HG03520 (cell line): Measurements from ENCODE around the gene WNT3A.
"Not testable (repeated sequence)": the region's sequence is repeated elsewhere in the genome, so short reads cannot be mapped to it uniquely, and the experiment has no call there.

ENCODE experiments used
- ATAC-seq: cut with Tn5 transposase; IDR thresholded peaks from one replicate; pipeline ENCODE4 v1.9.1; 2021; ENCODE audit warnings: mild to moderate bottlenecking, moderate library complexity; ENCODE audit not compliant: unreplicated experiment

Gene WNT3A, protein sequence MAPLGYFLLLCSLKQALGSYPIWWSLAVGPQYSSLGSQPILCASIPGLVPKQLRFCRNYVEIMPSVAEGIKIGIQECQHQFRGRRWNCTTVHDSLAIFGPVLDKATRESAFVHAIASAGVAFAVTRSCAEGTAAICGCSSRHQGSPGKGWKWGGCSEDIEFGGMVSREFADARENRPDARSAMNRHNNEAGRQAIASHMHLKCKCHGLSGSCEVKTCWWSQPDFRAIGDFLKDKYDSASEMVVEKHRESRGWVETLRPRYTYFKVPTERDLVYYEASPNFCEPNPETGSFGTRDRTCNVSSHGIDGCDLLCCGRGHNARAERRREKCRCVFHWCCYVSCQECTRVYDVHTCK

DNA sequence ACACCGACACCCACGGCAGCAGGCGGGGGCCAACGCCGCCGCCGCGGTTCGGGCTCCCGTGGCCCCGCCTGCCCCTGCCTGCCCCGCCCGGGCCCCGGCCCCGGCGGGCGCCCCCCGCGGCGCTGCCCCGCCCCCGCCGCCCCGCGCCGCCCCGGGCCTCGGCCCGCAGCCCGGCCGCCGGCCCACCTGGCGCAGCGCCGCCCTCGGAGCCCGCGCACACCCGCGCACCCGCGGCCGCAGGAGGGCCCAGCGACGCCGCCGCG is at the start of gene WNT3A:
Gene WNT3A (plus strand): TSS at position 213 of the 263 bp plus-strand sequence. CDS start 131 bp downstream, outside the sequence.
- ATAC-seq = no peak

DNA sequence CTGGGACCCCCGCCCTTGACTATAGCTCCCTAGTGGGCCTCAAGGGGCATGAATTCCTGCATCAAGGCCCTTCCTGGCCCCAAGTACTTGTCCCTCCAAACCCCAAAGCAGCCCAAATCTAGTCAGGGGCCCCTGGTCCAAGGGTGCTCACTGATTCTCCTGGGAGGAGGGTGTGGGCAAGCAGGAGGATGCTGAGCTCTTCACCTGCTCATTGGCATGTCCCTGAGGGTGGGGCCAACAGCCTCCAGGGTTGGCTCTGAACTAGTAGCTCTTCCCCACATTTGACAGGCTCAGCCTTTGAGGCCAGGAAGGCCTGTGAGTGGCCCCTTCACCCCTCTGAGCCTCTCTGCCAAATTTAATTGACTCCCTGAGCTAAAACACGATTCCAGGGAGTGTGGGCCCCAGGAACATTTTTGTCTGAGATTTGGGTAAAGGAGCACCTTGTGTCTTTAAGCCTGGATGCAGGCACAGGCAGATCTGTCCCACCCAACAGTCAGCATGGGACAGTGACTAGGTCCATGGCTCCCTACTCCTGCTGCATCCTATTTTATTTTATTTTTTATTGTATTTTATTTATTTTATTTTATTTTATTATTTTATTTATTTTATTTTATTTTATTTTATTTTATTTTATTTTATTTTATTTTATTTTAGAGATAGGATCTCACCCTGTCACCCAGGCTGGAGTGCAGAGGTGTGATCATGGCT is 48.0 kb upstream of the WNT3A start:
- ATAC-seq = no peak

DNA sequence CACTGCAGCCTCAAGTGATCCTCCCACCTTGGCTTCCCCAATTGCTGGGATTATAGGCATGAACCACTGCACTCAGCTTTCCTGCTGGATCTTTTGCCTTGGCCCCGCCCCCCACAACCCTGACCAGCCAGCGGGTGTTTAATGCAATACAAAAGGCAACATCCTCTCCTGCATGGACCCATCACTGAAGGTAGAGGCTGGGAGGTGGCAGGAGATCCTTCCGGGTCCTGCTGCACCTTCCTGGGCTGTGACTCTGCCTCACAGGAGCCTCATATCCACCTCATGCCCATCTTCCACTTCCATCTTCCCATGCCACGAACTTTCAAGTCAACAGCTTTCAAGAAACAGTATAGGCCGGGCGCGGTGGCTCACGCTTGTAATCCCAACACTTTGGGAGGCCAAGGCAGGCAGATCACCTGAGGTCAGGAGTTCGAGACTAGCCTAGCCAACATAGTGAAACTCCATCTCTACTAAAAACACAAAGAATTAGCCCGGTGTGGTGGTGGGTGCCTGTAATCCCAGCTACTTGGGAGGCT is 47.4 kb upstream of the WNT3A start:
- ATAC-seq = no peak

DNA sequence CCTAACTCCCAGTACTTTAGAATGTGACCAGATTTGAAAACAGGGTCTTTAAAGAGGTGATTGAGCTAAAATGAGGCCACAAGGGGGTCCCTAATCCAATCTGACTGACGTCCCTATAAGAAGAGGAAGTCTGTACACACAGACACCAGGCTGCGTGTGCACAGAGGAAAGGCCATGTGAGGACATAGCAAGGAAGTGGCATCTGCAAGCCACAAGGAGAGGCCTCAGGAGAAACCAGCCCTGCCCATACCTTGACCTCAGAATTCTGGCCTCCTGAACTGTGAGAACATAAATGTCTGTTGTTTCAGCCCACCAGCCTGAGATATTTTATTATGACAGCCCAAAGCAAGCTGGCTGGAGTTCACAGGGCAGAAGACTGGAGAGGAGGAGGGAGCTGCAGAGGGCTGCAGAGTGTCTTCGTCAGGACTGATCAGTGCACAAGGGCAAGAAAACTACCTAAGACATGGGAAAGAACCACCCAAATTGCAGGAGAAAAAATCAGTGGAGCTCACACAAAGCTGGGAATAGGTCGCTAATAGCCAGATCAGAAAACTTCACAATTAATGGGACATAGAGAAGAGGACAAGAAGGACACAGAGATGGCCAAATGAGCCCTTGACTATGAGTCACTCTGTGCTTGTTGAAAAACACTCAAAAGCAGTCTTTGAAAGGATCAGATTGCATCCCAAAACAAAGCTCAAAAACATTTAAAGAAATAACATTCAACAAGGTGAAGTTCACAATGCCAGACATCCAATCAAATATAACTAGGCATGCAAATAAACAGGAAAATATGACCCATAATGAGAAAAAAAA is 44.9 kb upstream of the WNT3A start:
- no peak for ATAC-seq

DNA sequence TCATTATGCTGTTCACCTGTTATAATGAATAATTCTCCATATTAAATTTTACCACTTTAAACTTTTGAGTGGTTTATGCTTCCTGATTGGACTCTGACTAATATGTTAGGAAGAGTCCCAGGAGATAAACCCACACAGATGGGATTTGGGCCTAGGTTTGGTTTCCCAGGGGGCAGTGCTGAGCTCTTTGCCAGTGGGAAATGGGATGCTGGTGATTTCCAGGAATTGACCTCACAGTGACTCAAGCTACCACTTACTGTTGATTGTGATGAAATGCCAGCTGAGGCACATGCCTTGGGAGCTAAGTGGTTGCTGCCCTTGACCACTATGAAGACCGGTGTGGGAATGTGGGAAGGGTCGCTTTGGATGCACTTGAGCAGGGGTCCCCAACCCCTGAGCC is 40.1 kb upstream of the WNT3A start:
- ATAC-seq = not testable (repeated sequence)

DNA sequence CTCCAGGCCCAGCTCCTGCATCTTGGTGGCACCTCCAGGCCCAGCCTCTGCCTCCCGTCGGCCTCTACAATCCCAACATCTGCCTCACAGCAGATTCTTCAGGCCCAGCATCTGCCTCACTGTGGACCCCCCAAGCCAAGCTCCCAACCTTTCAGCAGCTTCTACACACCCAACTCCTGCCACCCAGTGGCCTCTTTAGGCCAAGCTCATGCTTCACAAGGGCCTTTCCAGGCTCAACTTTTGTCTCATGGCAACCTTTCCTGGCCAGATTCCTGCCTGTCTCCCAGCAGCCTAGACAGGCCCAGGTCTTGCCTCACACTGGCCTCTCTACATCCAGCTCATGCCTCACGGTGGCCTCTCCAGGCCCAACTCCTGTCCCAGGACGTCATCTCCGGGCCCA is 39.0 kb upstream of the WNT3A start:
- ATAC-seq = not testable (repeated sequence)

DNA sequence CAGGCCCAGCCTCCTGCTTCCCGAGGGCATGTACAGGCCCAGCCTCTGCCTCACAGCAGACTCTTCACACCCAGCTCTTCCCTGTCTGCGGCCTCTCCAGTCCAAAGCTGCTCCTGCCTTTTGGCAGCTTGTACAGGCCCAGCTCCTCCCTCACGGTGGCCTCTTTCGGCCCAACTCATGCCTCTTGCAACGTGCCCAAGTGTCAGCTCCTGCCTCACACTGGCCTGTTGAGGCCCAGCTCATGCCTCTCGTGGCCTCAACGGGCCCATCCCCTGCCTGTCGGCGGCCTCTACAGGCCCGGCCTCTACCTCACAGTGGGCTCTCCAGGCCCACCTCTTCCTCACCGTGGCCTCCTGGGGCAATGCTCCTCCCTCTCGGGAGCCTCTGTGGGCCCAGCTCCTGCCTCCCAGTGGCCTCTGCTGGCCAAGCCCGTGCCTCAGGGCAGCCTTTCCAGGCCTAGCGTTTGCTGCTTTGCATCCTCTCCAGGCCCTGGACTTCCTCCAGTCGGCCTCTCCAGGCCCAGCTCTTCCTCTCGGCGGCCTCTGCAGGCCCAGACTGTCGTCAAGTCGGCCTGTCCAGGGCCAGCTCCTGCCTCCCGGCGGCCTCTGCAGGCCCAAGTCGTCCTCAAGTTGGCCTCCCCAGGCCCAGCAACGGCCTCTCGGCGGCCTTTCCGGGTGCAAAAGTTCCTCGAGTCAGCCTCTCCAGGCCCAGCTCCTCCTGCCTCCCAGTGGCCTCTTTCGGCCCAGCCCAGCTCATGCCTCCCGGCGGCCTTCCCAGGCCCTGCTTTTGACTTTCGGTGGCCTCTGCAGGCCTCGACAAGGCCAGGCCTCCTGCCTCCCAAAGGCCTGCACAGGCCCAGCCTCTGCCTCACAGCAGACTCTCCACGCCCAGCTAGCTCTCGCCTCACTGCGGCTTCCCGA is 36.5 kb upstream of the WNT3A start:
- ATAC-seq = not testable (repeated sequence)

DNA sequence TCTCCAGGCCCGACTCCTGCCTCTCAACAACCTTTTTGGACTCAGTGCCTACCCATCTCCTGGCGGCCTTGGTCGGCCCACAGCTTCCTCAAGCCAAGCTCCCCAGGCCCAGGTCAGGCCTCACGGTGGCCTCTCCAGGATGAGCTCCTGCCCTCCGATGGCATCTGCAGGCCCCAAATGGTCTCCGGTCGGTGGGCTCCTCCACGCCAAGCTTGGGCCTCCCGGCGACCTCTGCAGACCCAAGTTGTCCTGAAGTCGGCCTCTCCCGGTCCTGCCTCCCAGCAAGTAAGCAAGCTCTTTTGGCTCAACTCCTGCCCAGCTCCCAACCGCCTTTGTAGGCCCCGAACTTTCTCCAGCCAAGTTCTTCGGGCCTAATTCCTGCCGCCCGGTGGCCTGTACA is 35.6 kb upstream of the WNT3A start:
- ATAC-seq = not testable (repeated sequence)

DNA sequence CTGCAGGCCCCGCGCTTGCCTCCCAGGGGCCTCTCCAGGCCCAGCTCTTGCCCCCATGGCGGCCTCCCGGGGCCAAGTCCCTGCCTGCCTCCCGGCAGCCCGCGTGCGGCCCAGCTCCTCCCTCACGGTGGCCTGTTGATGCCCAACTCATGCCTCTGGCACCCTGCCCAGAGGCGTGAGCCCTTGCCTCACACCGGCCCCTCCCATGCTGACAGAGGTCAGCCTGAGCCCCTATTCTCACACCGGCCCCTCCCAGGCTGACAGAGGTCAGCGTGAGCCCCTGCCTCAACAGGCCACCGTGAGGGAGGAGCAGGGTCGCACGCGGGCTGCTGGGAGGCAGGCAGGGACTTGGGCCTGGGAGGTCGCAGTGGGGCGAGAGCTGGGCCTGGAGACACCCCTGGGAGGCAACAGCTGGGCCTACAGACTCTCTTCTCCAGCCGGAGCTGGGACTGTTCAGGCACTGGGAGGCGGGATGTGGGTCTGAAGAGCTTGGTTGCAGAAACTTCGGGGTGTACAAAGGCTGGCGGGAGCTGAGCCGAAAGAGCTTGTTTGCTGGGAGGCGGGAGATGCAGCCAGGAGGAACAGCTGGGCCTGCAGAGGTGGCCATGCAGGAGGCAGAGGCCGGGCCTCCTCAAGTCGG is 35.0 kb upstream of the WNT3A start:
- ATAC-seq = not testable (repeated sequence)

DNA sequence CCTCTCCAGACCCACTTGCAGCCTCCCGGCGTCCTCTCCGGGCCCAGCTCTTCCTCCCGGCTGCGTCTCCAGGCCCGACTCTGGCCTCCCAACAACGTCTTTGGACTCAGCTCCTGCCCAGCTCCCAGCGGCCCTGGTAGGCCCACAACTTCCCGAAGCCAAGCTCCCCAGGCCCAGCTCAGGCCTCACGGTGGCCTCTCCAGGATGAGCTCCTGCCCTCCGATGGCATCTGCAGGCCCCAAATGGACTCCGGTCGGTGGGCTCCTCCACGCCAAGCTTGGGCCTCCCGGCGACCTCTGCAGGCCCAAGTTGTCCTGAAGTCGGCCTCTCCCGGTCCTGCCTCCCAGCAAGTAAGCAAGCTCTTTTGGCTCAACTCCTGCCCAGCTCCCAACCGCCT is 34.5 kb upstream of the WNT3A start:
- not testable (repeated sequence) for ATAC-seq

DNA sequence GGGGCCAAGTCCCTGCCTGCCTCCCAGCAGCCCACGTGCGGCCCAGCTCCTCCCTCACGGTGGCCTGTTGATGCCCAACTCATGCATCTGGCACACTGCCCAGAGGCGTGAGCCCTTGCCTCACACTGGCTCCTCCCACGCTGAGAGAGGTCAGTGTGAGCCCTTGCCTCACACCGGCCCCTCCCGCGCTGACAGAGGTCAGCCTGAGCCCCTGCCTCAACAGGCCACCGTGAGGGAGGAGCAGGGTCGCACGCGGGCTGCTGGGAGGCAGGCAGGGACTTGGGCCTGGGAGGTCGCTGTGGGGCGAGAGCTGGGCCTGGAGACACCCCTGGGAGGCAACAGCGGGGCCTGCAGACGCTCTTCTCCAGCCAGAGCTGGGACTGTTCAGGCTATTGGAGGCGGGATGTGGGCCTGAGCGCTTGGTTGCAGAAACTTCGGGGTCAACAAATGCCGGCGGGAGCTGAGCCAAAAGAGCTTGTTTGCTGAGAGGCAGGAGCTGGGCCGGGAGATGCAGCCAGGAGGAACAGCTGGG is 33.9 kb upstream of the WNT3A start:
- ATAC-seq = not testable (repeated sequence)

DNA sequence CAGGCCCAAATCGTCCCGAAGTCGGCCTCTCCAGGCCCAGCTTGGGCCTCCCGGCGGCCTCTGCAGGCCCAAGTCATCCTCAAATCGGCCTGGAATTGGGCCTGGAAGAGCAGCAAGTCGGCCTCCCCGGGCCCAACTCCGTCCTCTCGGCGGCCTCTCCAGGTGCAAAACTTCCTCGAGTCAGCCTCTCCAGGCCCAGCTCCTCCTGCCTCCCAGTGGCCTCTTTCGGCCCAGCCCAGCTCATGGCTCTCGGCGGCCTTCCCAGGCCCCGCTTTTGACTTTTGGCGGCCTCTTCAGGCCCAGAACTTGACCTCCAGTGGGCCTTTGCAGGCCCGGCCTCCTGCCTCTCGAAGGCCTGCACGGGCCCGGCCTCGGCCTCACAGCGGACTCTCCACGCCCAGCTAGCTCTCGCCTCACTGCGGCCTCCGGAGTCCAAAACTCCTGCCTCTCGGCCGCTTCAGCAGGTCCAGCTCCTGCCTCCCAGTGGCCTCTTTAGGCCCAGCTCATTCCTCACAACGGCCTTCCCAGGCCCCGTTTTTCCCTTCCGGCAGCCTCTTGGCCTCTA is 33.0 kb upstream of the WNT3A start:
- ATAC-seq = not testable (repeated sequence)

DNA sequence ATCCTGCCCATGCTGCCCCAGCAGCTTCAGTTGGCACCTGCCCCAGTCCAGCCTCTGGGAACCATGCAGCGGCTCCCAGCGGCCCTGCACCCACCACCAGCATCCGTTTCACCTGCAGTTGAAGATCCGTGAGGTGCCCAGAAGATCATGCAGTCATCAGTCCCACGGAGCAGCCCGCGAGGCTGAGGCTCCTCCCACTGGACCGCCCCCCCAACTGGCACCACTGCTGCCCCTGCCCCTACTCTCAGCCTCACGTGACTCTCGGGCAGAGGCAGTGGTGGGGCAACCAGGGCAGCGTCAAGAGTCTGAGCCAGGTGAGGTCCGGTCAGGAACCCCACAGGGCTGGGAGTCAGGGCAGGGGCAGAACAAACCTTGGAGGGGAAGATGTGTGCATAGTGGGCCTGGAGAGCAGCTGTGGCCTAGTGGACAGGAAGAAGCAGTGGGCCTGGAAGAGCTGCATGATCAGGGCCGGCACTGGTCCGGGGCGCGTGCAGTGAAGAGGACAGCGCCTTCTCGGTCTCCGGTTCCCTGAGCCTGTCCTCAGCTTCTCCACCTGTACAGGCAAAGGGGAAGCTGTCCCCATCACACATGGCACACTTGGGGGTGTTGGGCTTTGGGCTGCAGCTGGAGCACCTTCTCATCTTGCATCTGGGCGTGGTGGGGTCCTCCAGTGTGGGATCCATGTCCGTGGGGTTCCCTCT is 31.1 kb upstream of the WNT3A start:
- not testable (repeated sequence) for ATAC-seq

DNA sequence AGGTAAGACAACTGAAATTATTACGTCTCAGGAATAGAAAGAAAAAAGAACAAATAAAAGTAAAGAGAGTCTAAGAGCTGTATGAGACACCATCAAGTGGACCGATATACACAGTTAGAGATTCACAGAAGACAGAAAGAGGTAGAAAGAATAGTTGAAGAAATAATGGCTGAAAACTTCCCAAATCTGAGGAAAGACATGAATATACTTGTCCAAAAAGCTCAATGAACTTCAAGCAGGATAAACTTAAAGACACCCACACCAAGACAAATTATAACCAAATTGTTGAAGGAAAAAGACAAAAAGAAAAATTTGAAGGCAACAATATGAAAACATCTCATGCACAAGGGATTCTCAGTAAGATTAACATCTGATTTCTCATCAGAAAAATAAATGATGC is 19.6 kb upstream of the WNT3A start:
- no peak for ATAC-seq

DNA sequence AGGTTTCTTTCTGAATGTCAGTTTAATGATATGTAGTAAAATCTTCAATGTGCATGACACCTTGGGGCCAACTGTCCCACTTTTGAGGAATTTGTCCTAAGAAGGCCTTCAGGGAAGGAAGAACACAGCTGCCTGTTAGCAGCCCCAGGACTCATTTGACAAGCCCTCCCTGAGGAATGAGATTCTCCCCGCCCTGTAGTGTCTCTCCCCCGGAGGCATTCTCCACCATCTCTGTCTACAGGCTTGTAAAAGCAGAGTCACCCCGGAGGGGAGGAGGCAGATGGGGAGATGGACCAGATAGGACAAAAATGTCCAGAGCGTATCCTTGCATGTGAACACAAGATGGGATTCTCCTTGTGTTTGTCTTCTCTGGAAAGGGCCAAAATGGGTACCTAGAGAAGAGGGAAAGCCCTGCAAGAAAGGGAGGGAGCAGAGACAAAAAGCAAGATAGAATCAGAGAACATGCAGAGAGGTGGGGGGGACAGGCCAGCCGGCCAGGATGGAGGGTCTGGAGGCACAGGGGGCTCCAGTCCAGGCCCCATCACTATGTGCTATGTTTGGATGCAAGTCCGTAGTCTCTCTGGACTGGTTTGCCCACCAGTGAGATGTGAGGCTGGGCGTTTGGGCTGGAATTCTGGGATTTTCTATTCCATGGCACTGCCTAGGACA is 12.0 kb upstream of the WNT3A start:
- no peak for ATAC-seq

DNA sequence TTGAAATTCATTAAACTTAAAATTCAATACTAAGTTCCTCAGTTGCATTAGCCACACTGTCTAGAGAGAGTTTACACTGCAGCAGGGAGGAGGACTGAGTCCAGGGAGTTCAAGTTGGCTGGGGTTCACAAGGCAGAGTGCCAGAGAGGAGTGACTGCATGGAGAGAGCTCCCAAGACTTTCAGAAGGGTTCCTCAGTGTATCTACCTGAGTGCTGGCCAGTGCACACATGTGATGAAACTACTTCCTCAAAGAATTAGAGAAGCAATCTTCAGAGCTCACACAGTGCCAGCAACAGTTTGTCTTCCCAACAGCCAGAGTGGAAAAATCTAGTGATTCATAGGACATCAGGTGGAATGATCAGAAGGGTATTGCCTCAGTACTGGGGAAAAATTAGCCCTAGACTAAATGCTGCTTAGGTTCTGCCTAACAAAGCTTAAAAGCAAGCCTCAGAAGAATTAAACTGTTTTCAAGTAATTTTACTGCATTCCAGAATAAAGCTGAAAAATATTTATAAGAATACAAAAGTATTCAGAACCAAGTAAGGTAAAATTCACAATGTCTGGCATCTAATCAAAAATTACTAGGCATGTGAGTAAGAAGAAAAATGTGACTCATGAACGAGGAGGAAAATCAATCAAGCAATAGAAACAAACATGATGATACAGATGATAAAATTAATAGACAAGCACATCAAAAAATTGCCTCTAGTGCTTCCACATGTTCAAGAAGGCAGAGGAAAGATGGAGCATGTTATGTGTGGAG is 10.4 kb upstream of the WNT3A start:
- ATAC-seq = no peak

DNA sequence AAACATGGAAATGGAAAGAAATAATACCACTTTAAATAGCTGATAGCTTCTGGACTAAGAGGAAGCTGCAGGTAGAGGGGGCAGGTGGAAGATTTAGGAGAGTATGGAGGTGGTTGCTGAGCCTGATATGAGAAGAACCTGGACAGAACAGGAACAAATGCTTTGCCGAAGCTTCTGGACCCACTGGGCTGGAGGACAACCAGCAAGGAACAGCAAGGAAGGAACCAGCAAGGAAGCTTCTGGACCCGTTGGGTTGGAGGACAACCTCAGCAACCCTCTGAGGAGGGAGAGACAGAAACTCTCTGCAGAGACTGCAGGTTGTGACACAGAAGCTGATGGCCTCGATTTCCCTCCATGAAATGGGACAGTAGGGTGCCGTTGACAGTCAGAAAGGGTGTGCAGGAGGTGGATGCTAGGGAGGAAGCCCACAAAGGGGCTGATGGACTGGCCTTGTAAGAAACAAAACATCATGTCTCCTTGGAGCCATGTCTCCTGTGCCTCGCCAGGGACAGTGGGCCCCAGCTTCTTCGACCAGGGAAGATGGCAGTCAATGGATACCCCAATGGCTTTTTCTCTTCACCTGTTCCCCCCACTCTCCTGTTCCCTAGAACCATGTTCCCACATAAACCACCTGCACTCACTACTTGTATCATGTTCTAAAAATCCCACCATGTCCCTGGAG is 8.3 kb upstream of the WNT3A start:
- ATAC-seq = no peak
